GM21423 (cell line): Measurements from ENCODE around the gene SREBF1.

Experiments
- ATAC-seq: cut with Tn5 transposase; IDR thresholded peaks from one replicate; pipeline ENCODE4 v1.9.1; 2021; ENCODE audit warnings: mild to moderate bottlenecking, moderate library complexity; ENCODE audit not compliant: unreplicated experiment

The SREBF1 gene

DNA sequence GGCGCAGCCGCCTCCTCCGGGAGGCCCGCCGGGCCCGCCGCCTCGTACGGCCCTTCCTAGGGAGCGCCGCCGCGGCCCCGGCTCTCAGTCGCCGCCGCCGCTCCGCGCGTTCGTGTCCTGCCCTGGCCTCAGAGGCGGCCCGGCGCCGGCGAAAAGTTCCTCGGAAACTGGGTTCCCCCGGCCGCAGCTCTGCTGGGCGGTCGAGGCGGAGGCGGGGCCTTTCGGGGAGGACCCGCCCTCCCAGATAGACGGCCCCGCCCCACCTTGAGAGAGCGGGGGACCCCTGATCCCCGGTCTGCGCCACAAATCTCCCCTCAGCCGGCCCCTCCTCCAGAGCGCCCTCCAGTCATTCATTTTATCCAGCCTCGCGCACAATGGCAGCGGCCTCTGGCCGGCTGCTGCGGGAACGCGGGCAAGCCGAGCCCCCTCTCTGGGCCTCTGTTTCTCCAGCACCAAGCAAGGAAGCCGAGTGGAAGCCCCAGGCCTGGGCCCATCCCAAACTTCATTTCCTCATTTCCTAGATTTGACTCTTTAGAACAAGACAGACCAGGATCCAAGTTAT lies at the start of gene SREBF1:
TSS of gene SREBF1 (minus strand) at position 169 of the 562 bp plus-strand sequence. CDS start 169 bp downstream, outside the sequence.
- peak; percentile 30 for ATAC-seq

- ATAC-seq: no peak
Measured at GRCh38 chr17:17886226-17886625, 49.4 kb upstream of the SREBF1 start.

- ATAC-seq: no peak
Measured at GRCh38 chr17:17884391-17885357, 47.9 kb upstream of the SREBF1 start.

DNA sequence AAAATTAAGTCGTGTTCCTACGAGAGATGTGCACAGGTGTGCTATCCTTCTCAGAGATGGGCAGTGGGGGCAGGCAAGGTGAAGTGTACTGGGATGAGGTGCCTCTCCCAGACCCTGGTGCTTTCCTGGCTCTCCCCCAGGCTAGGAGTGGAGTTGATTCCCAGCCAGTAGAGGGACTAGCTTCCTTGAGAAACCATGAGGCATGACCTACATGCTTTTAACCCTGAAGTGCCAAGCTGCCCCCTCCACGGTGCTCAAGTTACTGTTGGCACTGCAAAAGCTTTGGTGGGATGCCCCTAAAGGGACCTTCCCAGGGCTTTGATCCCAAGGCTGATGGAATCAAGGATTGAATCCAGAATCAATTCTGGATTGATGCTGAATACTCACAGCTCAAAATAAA lies 47.0 kb upstream of the SREBF1 start:
- no peak for ATAC-seq

- no peak for ATAC-seq
Measured at GRCh38 chr17:17882082-17882581, 45.3 kb upstream of the SREBF1 start.

- ATAC-seq: no peak
Measured at GRCh38 chr17:17880577-17881196, 43.9 kb upstream of the SREBF1 start.

DNA sequence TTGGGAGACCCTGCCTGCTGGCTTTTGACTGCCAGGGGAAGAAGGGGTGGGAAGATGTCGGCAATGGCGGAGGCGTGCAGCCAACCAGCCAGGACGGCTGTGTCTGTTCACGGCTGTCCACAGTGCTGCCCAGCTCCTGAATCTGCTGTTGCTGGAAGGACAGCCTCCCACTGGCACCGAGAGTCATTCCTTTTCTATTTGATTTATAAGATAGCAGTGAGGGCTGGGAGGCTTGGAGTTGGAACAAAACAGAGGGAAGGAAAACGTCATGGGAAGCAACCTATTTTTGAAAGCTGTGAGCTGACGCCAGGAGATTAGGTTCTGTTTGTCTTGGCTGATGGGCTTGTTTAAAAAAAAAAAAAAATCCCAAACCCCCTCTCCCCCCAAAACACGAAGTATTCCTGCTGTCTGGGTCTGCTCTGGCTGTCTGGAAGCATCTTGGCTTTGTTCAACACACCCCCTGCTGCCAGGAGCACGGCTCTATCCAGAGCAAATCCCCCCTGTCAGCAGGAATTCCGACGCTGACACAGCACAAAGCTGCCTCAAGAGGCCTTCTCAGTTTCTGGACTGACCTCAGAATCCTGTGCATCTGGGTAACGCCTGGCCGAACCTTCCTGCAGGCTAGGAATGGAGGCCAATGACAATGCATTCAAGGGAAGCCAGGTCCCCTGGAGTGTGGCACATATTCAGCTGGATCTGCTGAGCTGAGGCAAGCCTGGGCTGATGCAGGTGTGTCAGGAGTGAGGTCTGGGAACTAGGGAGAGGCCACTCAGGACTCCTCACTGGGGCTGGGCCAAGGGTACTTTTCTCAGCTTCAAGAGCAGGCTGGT lies 41.0 kb upstream of the SREBF1 start:
- no peak for ATAC-seq

DNA sequence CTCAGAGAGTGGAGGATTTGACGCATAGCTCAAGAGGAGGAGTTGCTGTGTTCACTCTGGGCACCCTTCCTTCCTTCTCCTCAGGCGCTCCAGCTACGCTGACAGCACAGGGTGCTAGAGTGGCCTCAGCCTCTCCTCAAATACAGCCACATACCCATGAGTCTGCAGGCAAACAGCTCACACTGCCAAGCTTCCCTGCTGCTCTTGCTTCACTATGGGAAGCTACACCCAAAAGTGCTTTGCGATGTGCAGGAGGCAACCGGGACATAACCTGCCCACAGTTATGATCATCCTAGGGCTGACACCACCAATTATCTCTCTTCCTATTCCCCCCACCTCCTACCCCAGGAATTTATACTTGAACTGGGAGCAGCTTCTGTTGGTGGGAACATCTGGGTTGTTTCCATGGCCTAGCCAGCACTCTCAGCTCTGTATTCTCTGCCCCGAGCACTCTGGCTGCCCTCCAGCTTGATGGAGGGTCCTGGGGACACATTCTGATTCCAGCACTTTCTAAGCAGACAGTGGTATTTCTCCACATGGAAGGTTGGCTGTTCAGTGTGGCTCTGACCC lies 40.3 kb upstream of the SREBF1 start:
- ATAC-seq: no peak

GRCh38 chr17:17874478-17874877 lies 37.7 kb upstream of the SREBF1 start:
- no peak for ATAC-seq

GRCh38 chr17:17873450-17873991 lies 36.7 kb upstream of the SREBF1 start:
- no peak for ATAC-seq

- no peak for ATAC-seq
Measured at GRCh38 chr17:17872547-17873345, 36.0 kb upstream of the SREBF1 start.

- ATAC-seq: no peak
Measured at GRCh38 chr17:17871913-17872312, 35.1 kb upstream of the SREBF1 start.

DNA sequence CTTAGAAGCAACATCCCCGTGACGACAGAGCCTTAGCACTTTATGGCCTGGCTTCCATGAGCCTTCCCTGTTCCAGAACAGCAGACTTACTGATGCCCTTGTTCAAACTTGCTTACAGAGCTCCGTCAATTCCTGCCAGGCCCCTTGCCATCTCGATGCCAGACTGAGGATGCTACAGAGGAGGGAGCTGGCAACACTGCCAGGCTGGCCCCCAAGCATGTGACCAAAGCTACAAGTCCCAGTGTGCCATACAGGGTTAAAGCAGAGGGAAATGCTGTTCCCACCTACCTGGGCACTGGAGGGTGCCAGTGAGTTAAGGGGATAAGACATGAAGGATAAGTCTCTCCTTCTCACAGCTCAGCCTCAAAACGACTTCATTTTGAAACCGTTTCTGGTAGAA lies 33.5 kb upstream of the SREBF1 start:
- no peak for ATAC-seq

DNA sequence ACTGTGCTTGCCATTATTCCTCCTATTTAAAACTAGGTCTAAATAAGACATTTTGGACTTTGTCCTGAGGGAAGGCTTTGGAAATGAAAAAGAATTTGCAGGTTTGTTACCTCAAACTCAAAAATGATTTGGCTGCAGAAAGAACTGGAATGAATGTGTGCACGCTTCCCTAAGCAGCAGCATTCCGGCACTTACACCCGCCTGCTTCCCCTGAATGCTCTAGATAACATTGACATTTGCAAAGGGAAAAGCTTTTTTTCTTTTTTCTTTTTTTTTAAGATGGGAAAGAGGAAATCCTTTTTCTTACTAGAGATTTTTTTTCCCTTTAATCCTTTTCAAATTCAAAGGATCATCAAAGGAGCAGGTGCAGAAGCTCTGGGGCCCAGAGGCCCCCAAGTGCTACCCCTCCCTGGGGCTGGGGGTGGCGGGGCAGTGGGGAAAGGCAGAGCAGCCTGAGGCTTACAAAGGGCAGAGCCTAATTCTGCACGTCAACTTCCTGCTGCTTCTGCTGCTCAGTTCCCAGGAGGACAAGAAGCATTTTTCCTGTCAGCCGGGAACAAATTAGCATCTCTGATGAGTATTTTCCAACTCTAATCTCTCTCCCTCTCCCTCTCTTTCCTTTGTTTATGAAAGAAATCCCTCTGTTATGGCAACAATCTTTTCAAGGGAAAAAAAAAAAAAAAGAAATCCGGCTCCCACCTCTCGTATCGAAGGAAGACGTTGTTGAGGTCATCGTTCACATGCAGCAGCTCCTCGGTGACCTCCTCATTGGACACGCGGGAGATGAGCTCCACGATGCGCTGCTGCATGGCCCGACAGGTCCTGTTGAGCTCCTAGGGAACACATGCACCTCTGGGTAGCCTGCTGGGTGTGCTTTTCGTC lies 32.1 kb upstream of the SREBF1 start:
- ATAC-seq: no peak

DNA sequence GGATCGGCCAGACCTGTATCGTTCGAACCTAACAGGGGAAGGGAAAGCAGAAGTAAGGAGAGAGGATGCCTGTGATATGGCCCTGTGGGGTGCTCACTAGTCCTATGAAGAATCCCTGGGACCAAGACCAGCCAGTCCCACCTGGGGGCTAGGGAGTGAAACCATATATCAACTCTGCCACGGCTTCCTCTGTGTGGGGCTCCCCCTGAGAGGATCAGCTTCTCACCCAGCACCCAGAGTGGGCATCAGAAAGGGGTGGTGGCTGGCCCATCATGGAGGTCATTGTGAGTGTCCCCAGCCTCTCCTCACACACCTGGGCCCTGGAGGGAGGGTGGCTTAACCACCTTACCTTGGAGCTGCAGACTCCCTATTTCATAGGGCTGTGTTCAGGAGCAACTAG lies 30.1 kb upstream of the SREBF1 start:
- no peak for ATAC-seq

DNA sequence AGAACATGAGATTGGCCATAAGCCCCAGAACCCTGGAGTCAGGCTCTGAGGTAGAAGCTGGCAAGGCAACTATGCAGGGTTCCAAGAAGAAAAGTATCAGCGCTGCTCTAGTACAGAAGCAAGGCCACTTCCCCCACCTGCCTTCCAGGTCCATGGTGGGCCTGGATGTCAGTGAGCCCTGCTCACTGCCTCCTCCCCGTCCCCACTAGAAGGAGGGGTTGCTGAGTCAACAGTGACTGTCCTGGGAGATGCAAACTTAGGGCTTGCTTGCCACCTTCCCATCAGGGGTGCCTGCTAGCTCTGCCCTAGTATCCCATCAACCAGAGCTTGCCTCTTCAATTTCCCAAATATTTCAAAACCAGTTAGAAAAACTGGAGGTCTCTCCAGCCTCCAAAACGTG lies 29.6 kb upstream of the SREBF1 start:
- no peak for ATAC-seq

- ATAC-seq: no peak
Measured at GRCh38 chr17:17865035-17865434, 28.2 kb upstream of the SREBF1 start.

GRCh38 chr17:17860766-17861107 lies 24.0 kb upstream of the SREBF1 start:
- no peak for ATAC-seq
